OCI-LY3 (cell line): ENCODE measurements around the gene RNU7-1.

ENCODE experiments used
- EZH2phosphoT487 ChIP-seq: fragments of 200-600 bp; shearing (Covaris generic); IDR thresholded peaks from 2 replicates; pipeline ENCODE4 v1.6.1; 2018; ENCODE audit warnings: antibody characterized with exemption, mixed run types, low read depth
- TF ChIP-seq, protein P1 (sequence below): fragments of 200-600, 300-600 bp; sonication (generic); IDR thresholded peaks from 2 replicates; pipeline ENCODE4 v1.5.1; 2014; ENCODE audit warnings: antibody characterized with exemption, low read length, low read depth

DNA sequence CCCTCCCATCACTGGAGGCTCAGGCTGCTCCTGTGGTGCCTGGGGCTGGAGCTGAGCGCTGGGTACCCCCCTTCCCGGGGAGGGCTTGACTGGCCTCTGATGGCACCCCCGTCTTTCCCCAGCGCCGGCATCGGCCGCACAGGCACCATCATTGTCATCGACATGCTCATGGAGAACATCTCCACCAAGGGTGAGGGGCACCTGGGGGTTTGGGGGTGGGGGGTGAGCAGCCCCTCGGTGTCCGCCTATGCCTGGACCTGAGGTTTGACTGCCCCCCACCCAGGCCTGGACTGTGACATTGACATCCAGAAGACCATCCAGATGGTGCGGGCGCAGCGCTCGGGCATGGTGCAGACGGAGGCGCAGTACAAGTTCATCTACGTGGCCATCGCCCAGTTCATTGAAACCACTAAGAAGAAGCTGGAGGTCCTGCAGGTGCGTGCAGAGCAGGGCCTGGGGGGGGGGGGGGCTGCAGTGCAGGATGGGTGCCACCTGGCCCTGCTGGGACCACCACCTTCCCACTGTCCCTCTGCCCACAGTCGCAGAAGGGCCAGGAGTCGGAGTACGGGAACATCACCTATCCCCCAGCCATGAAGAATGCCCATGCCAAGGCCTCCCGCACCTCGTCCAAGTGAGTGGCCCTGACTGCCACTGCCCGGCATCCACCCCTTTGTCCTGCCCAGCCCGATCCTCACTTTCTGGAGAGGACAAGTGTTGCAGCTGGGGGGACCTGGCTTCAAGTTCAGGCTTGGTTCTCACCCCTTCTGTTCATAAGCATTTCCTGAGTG is 16.4 kb downstream of the RNU7-1 start:
- TF ChIP-seq, protein P1, sequence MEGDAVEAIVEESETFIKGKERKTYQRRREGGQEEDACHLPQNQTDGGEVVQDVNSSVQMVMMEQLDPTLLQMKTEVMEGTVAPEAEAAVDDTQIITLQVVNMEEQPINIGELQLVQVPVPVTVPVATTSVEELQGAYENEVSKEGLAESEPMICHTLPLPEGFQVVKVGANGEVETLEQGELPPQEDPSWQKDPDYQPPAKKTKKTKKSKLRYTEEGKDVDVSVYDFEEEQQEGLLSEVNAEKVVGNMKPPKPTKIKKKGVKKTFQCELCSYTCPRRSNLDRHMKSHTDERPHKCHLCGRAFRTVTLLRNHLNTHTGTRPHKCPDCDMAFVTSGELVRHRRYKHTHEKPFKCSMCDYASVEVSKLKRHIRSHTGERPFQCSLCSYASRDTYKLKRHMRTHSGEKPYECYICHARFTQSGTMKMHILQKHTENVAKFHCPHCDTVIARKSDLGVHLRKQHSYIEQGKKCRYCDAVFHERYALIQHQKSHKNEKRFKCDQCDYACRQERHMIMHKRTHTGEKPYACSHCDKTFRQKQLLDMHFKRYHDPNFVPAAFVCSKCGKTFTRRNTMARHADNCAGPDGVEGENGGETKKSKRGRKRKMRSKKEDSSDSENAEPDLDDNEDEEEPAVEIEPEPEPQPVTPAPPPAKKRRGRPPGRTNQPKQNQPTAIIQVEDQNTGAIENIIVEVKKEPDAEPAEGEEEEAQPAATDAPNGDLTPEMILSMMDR: no peak
- TF ChIP-seq EZH2phosphoT487: no peak
